ENCODE results near the gene CD44.
A peak's percentile ranks its signal among the peaks of the same experiment; 100 is the strongest.

CD44 gene

DNA sequence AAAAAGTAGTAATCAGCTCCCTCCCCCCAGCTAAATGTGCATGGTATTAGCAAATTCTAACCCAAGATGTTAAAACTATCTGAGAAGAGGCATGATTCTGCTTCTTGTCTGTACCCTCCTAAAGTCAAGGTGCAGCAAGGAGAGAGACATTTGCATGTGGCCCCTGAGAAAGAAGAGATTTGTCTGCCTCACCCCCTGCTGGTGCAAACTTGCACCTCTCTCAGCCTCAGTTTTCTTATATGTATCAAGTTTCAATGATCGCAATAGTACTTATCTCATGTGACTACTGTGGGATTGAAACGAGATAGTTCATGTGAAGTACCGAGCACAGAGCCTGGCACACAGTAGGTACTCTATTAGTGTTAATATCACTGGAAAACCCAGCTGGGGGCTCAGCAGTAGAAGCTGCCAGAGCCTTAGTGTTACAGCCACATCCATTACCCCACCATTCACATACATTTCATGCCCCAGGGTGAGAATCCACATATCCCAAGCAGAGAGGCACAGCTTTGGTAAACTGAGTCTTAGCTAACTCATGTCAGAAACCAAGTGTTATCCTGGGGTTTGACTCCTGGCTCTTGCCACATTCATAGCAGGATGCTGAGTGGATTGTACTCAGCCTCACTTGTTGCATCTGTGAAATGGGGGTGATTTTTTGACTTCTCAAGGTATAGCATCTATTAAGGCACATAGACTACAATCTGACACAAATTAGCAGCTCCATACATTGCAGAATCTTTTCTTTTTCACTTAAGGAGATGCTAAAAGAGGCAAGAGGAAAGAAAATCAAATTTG, 24.9 kb downstream of the CD44 start:
- Histone ChIP-seq H3F3A (ENCODE audit: control insufficient read depth, insufficient read depth) (no peaks in the 10 kb centered on the region), H3K4me3 (ENCODE audit: low read length) (no peak overlapping the region), H3K27ac (ENCODE audit: low read depth, low read length) (no peak overlapping the region), H3K4me1 (ENCODE audit: control insufficient read depth, low read length) (peaks cover 6% of the 10 kb centered on the region; the same call in 1 of the 2 replicates), H3K4me2 (ENCODE audit: low read length) (no peak overlapping the region), H3K9me3 (ENCODE audit: control insufficient read depth, insufficient read depth, low read length) (no peaks in the 10 kb centered on the region), H3K79me2 (ENCODE audit: control insufficient read depth, low read length) (no peaks in the 10 kb centered on the region), H3K27me3 (ENCODE audit: control insufficient read depth, low read length) (peaks cover 40% of the 10 kb centered on the region), H3K36me3 (ENCODE audit: control insufficient read depth, low read length) (no peaks in the 10 kb centered on the region), H4K20me1 (ENCODE audit: control insufficient read depth, insufficient read depth, low read depth, low read length) (no peaks in the 10 kb centered on the region), H3K9me2 (replicated peaks; ENCODE audit: control insufficient read depth, low read length) (no peaks in the 10 kb centered on the region)
- TF ChIP-seq EZH2phosphoT487 (IDR thresholded peaks at IDR 0.05; ENCODE audit: borderline replicate concordance, low read length) (no peak), CTCF (IDR thresholded peaks at IDR 0.05; ENCODE audit: low read depth, low read length, poor library complexity, severe bottlenecking) (peak; percentile 51)

GRCh38 chr11:35165030-35165422, 26.1 kb downstream of the CD44 start:
- Histone ChIP-seq H3F3A (ENCODE audit: control insufficient read depth, insufficient read depth) (no peaks in the 10 kb centered on the region), H3K36me3 (ENCODE audit: control insufficient read depth, low read length) (no peaks in the 10 kb centered on the region), H4K20me1 (ENCODE audit: control insufficient read depth, insufficient read depth, low read depth, low read length) (no peaks in the 10 kb centered on the region), H3K27me3 (ENCODE audit: control insufficient read depth, low read length) (peaks cover 33% of the 10 kb centered on the region), H3K4me1 (ENCODE audit: control insufficient read depth, low read length) (peaks cover 6% of the 10 kb centered on the region; the same call in 1 of the 2 replicates), H3K27ac (ENCODE audit: low read depth, low read length) (no peak overlapping the region), H3K79me2 (ENCODE audit: control insufficient read depth, low read length) (no peaks in the 10 kb centered on the region), H3K4me2 (ENCODE audit: low read length) (no peak overlapping the region), H3K9me2 (replicated peaks; ENCODE audit: control insufficient read depth, low read length) (no peaks in the 10 kb centered on the region), H3K4me3 (ENCODE audit: low read length) (no peak overlapping the region), H3K9me3 (ENCODE audit: control insufficient read depth, insufficient read depth, low read length) (no peaks in the 10 kb centered on the region)
- TF ChIP-seq CTCF (IDR thresholded peaks at IDR 0.05; ENCODE audit: low read depth, low read length, poor library complexity, severe bottlenecking): no peak
- no peak for TF ChIP-seq EZH2phosphoT487 (IDR thresholded peaks at IDR 0.05; ENCODE audit: borderline replicate concordance, low read length)

DNA sequence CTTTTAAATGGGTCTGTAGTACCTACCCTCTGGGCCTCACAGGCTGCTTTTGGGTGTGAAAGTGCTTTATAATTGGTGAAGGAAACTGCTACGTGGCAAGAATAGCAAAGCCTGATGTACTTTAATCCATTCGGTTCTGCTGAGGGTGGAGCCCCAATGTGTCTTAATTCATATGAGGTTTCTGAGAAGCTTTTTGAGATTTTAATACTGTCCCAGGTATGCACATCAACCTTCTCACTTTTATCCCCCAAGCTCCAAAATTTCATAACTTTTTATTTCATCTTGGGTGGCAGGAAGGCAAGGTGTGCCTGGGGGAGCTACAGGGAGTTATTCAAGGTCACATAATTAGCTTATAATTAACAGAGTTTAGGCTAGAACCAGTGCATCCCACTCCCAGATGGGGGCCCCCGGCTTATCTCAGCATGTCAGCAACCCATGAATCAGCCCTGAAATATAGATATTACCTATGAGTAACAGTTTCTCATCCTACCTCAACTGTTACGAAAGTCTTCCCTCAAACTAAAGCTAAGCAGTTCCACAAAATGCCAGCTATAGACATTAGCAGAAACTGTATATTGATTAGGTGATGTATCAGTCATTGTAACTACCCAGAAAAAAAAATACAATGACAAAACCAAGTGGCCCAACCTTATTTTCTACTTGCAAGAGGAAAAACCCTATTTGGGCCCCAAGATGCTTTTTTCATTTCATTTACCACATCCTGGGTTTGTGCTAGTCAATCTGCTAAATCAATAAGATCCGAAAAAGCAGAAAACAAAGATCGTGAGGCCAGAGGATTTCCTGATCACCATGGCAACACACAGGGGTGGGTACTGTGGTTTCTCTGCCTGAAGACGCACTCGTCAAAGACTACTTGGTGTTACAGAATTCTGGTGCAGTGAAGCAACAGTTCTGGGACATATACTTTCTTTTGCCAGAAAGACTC, 26.7 kb downstream of the CD44 start:
- Histone ChIP-seq H3K4me2 (ENCODE audit: low read length) (no peak overlapping the region), H3F3A (ENCODE audit: control insufficient read depth, insufficient read depth) (no peaks in the 10 kb centered on the region), H3K79me2 (ENCODE audit: control insufficient read depth, low read length) (no peaks in the 10 kb centered on the region), H4K20me1 (ENCODE audit: control insufficient read depth, insufficient read depth, low read depth, low read length) (no peaks in the 10 kb centered on the region), H3K9me3 (ENCODE audit: control insufficient read depth, insufficient read depth, low read length) (no peaks in the 10 kb centered on the region), H3K4me3 (ENCODE audit: low read length) (no peak overlapping the region), H3K36me3 (ENCODE audit: control insufficient read depth, low read length) (no peaks in the 10 kb centered on the region), H3K9me2 (replicated peaks; ENCODE audit: control insufficient read depth, low read length) (no peaks in the 10 kb centered on the region), H3K27me3 (ENCODE audit: control insufficient read depth, low read length) (peaks cover 33% of the 10 kb centered on the region), H3K27ac (ENCODE audit: low read depth, low read length) (no peak overlapping the region), H3K4me1 (ENCODE audit: control insufficient read depth, low read length) (peaks cover 6% of the 10 kb centered on the region; the same call in 1 of the 2 replicates)
- TF ChIP-seq EZH2phosphoT487 (IDR thresholded peaks at IDR 0.05; ENCODE audit: borderline replicate concordance, low read length): no peak
